ENCODE results near the gene CDC26.
"Not testable (repeated sequence)": the region's sequence is repeated elsewhere in the genome, so short reads cannot be mapped to it uniquely, and the experiment has no call there.

CDC26 gene

GRCh38 chr9:113238202-113238858 is 37.0 kb downstream of the CDC26 start:
- no peak for DNase-seq (ENCODE audit: low read depth in 2 of 2)

GRCh38 chr9:113237026-113237425 is 38.3 kb downstream of the CDC26 start:
- no peak for DNase-seq (ENCODE audit: low read depth in 2 of 2)

DNA sequence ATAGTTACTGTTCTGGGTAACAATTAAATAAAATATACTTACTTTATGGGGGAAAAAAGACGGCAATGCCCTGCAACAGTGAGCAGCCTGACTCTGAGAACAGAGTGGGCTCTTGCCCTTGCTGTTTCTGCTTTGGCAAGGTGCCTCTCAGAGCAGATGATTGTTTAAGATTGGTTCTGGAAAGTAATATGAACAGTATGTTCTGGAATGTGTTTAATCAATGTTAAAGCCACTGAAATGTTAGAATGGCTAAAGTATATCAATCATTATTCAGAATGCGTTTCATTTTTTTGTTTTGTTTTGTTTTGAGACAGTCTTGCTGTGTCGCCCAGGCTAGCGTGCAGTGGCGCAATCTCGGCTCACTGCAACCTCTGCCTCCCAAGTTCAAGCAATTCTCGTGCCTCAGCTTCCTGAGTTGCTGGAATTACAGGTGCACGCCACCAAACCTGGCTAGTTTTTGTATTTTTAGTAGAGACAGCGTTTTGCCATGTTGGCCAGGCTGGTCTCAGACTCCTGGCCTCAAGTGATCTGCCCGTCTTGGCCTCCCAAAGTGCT is 39.6 kb downstream of the CDC26 start:
- not testable (repeated sequence) for DNase-seq (ENCODE audit: low read depth in 2 of 2)

DNA sequence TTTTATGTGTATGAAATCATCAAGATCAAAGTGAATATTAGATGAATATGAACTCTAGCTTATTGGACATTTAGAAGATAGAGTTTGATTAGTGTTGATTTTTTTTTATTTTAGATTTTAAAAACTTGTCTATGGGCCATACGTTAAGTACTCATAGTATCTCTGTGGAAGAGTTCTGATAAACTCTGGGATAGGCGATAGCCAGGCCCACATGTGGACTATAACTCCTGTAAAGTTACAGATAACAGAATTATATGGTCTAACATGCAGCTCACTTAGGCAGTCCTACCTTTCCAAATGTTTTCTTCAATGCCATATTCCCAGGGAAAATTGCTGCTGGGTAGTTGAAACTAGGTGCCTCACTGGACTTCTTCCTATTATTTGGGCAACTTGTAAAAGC is 43.7 kb downstream of the CDC26 start:
- DNase-seq (ENCODE audit: low read depth in 2 of 2), result no peak

DNA sequence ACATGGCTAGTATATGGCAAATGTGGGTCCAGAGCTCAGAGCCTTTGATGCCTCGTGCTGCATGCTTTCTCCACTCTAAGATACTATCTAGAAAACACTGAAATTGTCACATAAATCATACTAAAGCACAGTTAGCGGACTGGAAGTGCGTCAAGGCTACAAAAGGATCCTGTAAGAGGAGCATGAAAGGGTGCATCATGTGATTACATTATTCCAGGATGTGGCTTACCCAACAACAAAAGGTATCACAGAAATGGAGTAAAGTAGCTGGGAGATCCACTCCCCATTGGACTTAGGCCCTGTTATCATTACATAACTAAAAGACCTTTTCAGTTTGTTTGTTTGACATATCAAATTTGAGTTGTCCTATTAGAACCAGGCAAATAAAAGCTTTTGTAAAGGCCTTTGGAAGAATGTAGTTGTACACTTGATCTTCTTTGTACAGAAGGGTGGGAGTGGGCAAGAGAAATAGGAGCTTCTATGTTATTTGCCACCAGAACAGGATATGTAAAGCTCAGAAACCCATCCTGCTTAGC is 47.2 kb downstream of the CDC26 start:
- no peak for DNase-seq (ENCODE audit: low read depth in 2 of 2)

GRCh38 chr9:113227436-113227835 is 47.9 kb downstream of the CDC26 start:
- DNase-seq (ENCODE audit: low read depth in 2 of 2), result no peak

DNA sequence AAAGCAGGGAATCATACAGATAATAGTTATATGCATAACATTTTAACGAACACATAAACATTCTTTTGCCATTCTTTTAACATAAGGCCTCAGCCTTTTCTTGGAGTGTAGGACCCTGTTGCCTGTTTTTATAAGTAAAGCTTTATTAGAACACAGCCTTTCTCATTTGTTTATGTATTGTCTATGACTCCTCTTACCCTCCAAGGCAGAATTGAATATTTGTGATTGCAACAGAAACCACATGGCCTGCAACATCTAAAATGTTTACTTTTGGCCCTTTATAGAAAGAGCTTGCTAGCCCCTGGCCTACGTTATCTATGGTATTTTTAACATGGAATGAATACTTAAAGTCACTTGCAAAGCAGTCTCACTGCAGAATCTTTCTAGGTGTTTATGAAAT is 51.4 kb downstream of the CDC26 start:
- DNase-seq (ENCODE audit: low read depth in 2 of 2), result no peak

DNA sequence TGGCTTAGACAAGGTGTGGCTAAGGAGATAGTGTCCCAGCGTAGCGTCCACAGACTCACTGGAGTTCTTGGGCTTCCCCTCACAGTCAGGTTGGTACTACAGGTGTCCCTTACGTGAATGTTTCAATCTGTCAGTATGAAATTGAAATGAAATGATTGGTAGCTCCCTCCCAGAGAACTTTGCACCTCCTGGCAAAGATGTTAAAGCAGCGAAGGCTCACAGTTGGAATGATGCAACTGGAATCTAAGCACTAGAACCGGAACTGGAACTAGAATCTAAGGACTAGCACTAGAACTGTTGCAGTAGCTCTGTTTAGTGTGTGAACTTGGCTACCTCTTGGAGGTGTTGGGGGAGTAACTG is 52.9 kb downstream of the CDC26 start:
- DNase-seq (ENCODE audit: low read depth in 2 of 2), result no peak

- no peak for DNase-seq (ENCODE audit: low read depth in 2 of 2)
Measured at GRCh38 chr9:113221800-113222481, 53.4 kb downstream of the CDC26 start.

DNA sequence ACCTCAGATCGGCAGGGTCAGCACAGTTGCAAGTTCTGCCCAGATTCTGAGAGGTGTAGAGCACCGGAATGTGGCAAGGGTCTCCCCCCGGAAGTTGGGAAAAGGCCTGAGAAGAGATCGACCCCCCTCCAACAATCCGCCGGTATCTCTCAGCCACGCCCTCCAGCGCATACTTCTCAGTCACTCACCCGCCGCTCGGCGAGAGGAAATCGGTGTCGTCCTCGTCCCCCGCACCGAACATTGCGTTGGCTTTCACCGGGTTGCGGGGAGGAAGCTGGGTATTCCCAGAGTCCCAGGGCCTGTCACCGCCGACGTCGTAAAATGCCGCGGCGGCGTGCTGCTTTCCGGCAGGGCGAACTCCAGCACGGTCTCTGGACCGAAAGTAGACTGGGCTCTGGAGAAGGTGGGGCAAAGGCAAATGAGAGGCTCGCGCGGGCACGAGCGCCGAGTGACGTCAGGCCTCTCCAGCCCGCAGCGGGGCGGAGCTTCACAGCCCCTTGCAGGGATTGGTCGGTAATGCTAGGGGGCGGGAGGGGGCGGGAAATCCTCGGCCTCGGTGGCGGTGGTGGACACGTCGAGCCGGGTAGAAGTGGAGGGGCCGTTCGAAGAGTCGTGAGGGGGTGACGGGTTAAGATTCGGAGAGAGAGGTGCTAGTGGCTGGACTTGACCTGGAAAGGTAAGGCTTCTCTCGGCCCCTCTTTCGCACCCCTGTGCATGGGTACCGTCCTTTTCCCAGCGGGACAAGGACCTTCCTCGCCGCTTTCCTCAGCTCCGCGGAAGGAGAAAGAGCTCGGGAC is 54.2 kb downstream of the CDC26 start, which contains the start of the genes FKBP15 and SLC31A1:
TSS of gene FKBP15 (minus strand) at position 275 of the 797 bp plus-strand sequence. CDS start at position 241, 34 bp downstream.
TSS of gene SLC31A1 (plus strand) at position 542 of the 797 bp plus-strand sequence. CDS start 34,605 bp downstream, outside the sequence.
- DNase-seq (ENCODE audit: low read depth in 2 of 2), result peak; percentile 93 to 95

GRCh38 chr9:113220467-113221002 is 54.8 kb downstream of the CDC26 start:
- DNase-seq (ENCODE audit: low read depth in 2 of 2), result no peak

DNA sequence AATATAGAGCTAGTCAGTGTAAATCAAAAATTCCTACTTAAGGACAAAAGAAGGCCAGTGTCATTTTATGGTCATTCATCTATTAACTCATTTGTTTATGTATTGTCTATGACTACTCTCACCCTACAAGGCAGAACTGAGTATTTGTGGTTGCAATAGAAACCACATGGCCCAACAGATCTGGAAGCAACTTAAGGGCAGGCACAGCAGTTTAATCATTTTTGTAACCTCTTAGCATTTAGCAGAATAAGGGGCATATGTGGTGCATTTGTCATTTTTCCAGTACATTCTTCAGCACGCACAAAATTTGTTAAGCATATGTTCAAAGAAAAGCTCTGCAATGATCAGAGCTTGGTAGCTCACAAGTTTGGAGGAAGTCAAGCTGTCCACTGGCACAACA is 55.4 kb downstream of the CDC26 start:
- DNase-seq (ENCODE audit: low read depth in 2 of 2), result no peak

DNA sequence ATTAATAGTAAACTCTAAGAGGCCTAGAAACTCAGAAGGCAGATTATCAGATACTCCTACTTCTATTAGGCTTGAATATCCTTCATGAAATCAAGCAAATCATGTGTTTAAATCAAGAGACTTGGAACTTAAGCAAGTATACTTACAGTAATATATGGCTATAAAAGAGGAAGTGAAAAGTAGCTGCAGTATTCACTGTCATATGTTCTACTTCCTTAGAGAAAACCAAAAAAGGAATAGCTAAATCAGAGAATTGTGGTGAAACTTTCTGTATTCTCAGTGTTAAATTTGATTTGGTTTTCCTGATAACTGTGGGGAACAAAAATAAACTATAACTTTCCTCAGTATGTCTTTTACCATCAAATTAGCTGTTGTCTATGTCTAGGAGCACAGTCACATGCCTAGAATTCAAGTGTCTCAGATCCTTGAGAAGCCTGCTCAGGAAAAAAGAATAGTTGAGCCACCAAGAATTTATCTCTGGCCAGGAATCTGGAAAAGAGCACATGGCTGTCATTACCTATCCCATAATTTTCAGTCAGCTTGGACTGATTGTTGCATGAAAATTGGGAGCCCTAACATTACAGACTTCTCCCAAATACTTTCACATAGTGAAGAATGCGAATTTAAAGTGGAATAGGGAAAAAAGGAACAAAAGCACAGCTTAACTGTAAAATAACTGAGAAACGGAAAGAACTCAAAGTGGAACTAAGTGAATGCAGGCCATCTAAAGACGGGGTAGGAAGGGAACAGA is 56.0 kb downstream of the CDC26 start:
- no peak for DNase-seq (ENCODE audit: low read depth in 2 of 2)
